ENCODE results near the gene TBC1D4.

- no peak for TF ChIP-seq POLR2A (IDR thresholded peaks at IDR 0.05; ENCODE audit: low read length)
- TF ChIP-seq GATA1 (IDR thresholded peaks at IDR 0.05; ENCODE audit: low read depth, low read length): no peak
These were observed 136.8 kb downstream of the TBC1D4 start for GRCh38 chr13:75345193-75345592.

Data from erythroblast (primary cell).